Peyer's patch (tissue), 4 donors: Measurements from ENCODE around the gene RBM5. TPM values are rescaled to one million over a fixed set of nuclear protein-coding genes. Genes with fewer than 3 reads are reported as not detected.

ENCODE experiments used
- DNase-seq, 3 donors: peaks; one replicate each; pipeline ENCODE4 v3.0.0-alpha.2; 2017 to 2019
- H3K27ac ChIP-seq, 4 donors: fragments of 200-600 bp; sonication (generic); one replicate each; pipeline ENCODE4 v1.5.1; 2016 to 2019
- H3K27me3 ChIP-seq, 2 donors: fragments of 200-600 bp; sonication (generic); one replicate each; pipeline ENCODE4 v1.5.1; 2019
- H3K36me3 ChIP-seq, 3 donors: fragments of 200-600 bp; sonication (generic); one replicate each; pipeline ENCODE4 v1.5.1; 2016 to 2019
- H3K4me1 ChIP-seq, 4 donors: fragments of 200-600 bp; sonication (generic); one replicate each; pipeline ENCODE4 v1.5.1; 2016 to 2019
- H3K4me3 ChIP-seq, 4 donors: fragments of 200-600 bp; sonication (generic); 1 replicate in 3 of 4; 2 replicates in 1 of 4; pipeline ENCODE4 v1.5.1; 2016 to 2019; ENCODE audit warnings: mild to moderate bottlenecking in 1 of 4
- H3K9me3 ChIP-seq, 4 donors: fragments of 200-600 bp; sonication (generic); one replicate each; pipeline ENCODE4 v1.5.1; 2016 to 2019; ENCODE audit warnings: mild to moderate bottlenecking in 1 of 4
- POLR2A ChIP-seq, 2 donors: fragments of 450-650 bp; IDR thresholded peaks; one replicate each; pipeline ENCODE4 v1.5.1; 2017; ENCODE audit warnings: antibody characterized with exemption in 2 of 2, mild to moderate bottlenecking in 2 of 2, moderate library complexity in 2 of 2
- total RNA-seq, 4 donors: library from RNA; depleted of rRNA; stranded (reverse); fragments of >200 nt; gene quantifications; one replicate each; pipeline ENCODE4 v1.1.0, GENCODE V29; 2016

Gene RBM5
- total RNA-seq, 4 donors from 2014 or later = 212 to 498 (median 416) TPM

DNA sequence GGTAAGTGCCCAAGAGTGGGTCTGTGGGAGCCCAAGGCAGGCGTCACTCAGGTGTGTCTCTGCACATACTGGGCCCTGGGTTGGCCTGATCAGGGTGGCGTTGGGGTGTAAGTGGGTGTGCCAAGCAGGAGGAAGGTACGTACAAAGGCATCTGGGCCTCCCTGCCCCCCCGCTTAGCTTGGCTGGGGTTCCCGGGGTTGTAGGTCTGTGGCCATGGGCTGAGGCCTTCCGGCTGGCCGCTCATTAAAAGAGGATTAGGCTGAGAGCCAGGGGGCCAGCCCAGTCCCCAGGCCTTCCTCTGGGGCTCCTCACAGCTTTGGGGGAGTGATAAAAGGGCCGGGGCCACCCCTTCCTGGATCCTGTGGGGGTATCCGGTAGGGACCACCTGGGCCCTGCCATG lies 79.7 kb downstream of the RBM5 start:
- DNase-seq = no peak
- peaks cover 0 to 88% (median 11%) of the 10 kb centered on the region in 4 donors for H3K4me1 ChIP-seq
- H3K27ac ChIP-seq = peak overlapping the region in 2 of 4 donors; percentile 49 to 72
- no peaks in the 10 kb centered on the region for H3K36me3 ChIP-seq
- no peaks in the 10 kb centered on the region for H3K27me3 ChIP-seq
- H3K4me3 ChIP-seq = no peak overlapping the region
- no peaks in the 10 kb centered on the region for H3K9me3 ChIP-seq
- no peak for TF ChIP-seq POLR2A (IDR thresholded peaks at IDR 0.05)

Other genes with a start within 250 kb of the RBM5 start
- 1 to 10 TPM; 2.1 to 8.3 (median 4.7) TPM for gene TRAIP, start 232.4 kb upstream of the RBM5 start, total RNA-seq
- 1 to 10 TPM in 2 of 4 donors, not detected in 2; 1.2 to 2.1 TPM for gene CAMKV, start 219.0 kb upstream of the RBM5 start, total RNA-seq
- 100 to 1,000 TPM in 3 of 4 donors, 10 to 100 TPM in 1; 23.1 to 233 (median 146) TPM for gene MST1R, start 185.0 kb upstream of the RBM5 start, total RNA-seq
- gene MON1A, start 159.1 kb upstream of the RBM5 start, total RNA-seq = 10 to 100 TPM; 19.0 to 32.3 (median 22.5) TPM
- gene RBM6, start 148.8 kb upstream of the RBM5 start, total RNA-seq = 100 to 1,000 TPM; 111 to 858 (median 241) TPM
- gene SEMA3F, start 66.4 kb downstream of the RBM5 start, total RNA-seq = 10 to 100 TPM; 21.2 to 41.0 (median 23.2) TPM
- not detected for gene GNAT1, start 102.7 kb downstream of the RBM5 start, total RNA-seq
- 1 to 10 TPM in 1 of 4 donors, not detected in 3; 1.3 TPM for gene SLC38A3, start 116.4 kb downstream of the RBM5 start, total RNA-seq
- gene GNAI2, start 147.3 kb downstream of the RBM5 start, total RNA-seq = 100 to 1,000 TPM in 2 of 4 donors, 10 to 100 TPM in 2; 71.8 to 178 (median 98.4) TPM
- gene SEMA3B, start 180.2 kb downstream of the RBM5 start, total RNA-seq = 100 to 1,000 TPM in 3 of 4 donors, 10 to 100 TPM in 1; 56.1 to 367 (median 267) TPM
- not detected for gene LSMEM2, start 190.2 kb downstream of the RBM5 start, total RNA-seq
- 100 to 1,000 TPM in 3 of 4 donors, 10 to 100 TPM in 1; 75.5 to 205 (median 140) TPM for gene IFRD2, start 203.5 kb downstream of the RBM5 start, total RNA-seq
- 1 to 10 TPM; 3.0 to 6.6 (median 4.2) TPM for gene HYAL3, start 210.5 kb downstream of the RBM5 start, total RNA-seq
- 10 to 100 TPM in 3 of 4 donors, 1 to 10 TPM in 1; 3.2 to 14.0 (median 12.4) TPM for gene NAA80, start 210.5 kb downstream of the RBM5 start, total RNA-seq
- 1 to 10 TPM; 1.2 to 5.1 (median 4.6) TPM for gene HYAL1, start 214.7 kb downstream of the RBM5 start, total RNA-seq
- gene HYAL2, start 233.8 kb downstream of the RBM5 start, total RNA-seq = 10 to 100 TPM; 18.2 to 63.1 (median 39.9) TPM
- 10 to 100 TPM in 3 of 4 donors, 1 to 10 TPM in 1; 5.8 to 19.8 (median 17.5) TPM for gene TUSC2, start 239.3 kb downstream of the RBM5 start, total RNA-seq